Measurements from ENCODE around the gene ZIC4. TPM values are rescaled to one million over a fixed set of nuclear protein-coding genes. Genes with fewer than 3 reads are reported as not detected.

ZIC4 gene
- total and polyA plus RNA-seq, 3 experiments from 2014 or later: not detected

DNA sequence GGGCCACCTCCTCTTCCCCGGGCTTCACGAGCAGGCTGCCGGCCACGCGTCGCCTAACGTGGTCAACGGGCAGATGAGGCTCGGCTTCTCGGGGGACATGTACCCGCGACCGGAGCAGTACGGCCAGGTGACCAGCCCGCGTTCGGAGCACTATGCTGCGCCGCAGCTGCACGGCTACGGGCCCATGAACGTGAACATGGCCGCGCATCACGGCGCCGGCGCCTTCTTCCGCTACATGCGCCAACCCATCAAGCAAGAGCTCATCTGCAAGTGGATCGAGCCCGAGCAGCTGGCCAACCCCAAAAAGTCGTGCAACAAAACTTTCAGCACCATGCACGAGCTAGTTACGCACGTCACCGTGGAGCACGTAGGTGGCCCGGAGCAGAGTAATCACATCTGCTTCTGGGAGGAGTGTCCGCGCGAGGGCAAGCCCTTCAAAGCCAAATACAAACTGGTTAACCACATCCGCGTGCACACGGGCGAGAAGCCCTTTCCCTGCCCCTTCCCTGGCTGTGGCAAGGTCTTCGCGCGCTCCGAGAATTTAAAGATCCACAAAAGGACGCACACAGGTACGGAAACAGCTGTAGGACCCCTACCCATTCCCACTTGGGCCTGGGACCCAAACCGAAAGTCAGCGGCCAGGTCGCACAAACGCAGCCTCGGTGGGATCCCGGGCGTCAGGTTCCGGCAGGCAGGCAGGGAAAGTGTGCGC, 4.3 kb upstream of the ZIC4 start:
- Mint-ChIP-seq H3K4me1 (peaks cover 26 to 35% (median 33%) of the 10 kb centered on the region in 3 donors), H3K36me3 (peaks cover 0 to 8% (median 1%) of the 10 kb centered on the region in 3 donors), H3K27me3 (peaks cover 71 to 80% of the 10 kb centered on the region in 2 donors), H3K9me3 (peaks cover 12 to 52% (median 35%) of the 10 kb centered on the region in 5 donors), H3K4me3 (peak overlapping the region in 6 of 7 donors; percentile 3 to 73 (median 50)), H3K27ac (no peak overlapping the region)
- H3K9me3 ChIP-seq (ENCODE audit: low read length): no peaks in the 10 kb centered on the region
- H3K27me3 ChIP-seq (ENCODE audit: insufficient read depth, low read length, poor library complexity, severe bottlenecking): peaks cover 42% of the 10 kb centered on the region
- CTCF ChIA-PET: no interaction called here
- no peak overlapping the region for H3K27ac ChIP-seq (ENCODE audit: low read depth, low read length)
- DNase-seq: no peak
- POLR2A ChIA-PET: no interaction called here
- no peaks in the 10 kb centered on the region for H3K36me3 ChIP-seq (ENCODE audit: insufficient read depth, low read length)
- no peaks in the 10 kb centered on the region for H3K4me1 ChIP-seq (ENCODE audit: insufficient read depth, low read length)
- H3K4me3 ChIP-seq (ENCODE audit: low read length): peak overlapping the region; percentile 26

DNA sequence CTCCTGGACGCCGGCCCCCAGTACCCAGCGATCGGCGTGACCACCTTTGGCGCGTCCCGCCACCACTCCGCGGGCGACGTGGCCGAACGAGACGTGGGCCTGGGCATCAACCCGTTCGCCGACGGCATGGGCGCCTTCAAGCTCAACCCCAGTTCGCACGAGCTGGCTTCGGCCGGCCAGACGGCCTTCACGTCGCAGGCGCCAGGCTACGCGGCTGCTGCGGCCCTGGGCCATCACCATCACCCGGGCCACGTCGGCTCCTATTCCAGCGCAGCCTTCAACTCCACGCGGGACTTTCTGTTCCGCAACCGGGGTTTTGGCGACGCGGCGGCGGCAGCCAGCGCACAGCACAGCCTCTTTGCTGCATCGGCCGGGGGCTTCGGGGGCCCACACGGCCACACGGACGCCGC, 3.8 kb upstream of the ZIC4 start:
- H3K36me3 Mint-ChIP-seq: peaks cover 0 to 8% (median 1%) of the 10 kb centered on the region in 3 donors
- H3K9me3 Mint-ChIP-seq: peaks cover 12 to 51% (median 35%) of the 10 kb centered on the region in 5 donors
- no peak overlapping the region for H3K27ac Mint-ChIP-seq
- no peak overlapping the region for H3K4me3 ChIP-seq (ENCODE audit: low read length)
- H3K4me3 Mint-ChIP-seq: no peak overlapping the region
- POLR2A ChIA-PET: no interaction called here
- H3K27me3 ChIP-seq (ENCODE audit: insufficient read depth, low read length, poor library complexity, severe bottlenecking): peaks cover 45% of the 10 kb centered on the region
- H3K9me3 ChIP-seq (ENCODE audit: low read length): no peaks in the 10 kb centered on the region
- no peaks in the 10 kb centered on the region for H3K36me3 ChIP-seq (ENCODE audit: insufficient read depth, low read length)
- peaks cover 76 to 80% of the 10 kb centered on the region in 2 donors for H3K27me3 Mint-ChIP-seq
- CTCF ChIA-PET: no interaction called here
- no peak overlapping the region for H3K27ac ChIP-seq (ENCODE audit: low read depth, low read length)
- H3K4me1 Mint-ChIP-seq: peaks cover 26 to 35% (median 33%) of the 10 kb centered on the region in 3 donors
- DNase-seq: no peak
- H3K4me1 ChIP-seq (ENCODE audit: insufficient read depth, low read length): no peaks in the 10 kb centered on the region

DNA sequence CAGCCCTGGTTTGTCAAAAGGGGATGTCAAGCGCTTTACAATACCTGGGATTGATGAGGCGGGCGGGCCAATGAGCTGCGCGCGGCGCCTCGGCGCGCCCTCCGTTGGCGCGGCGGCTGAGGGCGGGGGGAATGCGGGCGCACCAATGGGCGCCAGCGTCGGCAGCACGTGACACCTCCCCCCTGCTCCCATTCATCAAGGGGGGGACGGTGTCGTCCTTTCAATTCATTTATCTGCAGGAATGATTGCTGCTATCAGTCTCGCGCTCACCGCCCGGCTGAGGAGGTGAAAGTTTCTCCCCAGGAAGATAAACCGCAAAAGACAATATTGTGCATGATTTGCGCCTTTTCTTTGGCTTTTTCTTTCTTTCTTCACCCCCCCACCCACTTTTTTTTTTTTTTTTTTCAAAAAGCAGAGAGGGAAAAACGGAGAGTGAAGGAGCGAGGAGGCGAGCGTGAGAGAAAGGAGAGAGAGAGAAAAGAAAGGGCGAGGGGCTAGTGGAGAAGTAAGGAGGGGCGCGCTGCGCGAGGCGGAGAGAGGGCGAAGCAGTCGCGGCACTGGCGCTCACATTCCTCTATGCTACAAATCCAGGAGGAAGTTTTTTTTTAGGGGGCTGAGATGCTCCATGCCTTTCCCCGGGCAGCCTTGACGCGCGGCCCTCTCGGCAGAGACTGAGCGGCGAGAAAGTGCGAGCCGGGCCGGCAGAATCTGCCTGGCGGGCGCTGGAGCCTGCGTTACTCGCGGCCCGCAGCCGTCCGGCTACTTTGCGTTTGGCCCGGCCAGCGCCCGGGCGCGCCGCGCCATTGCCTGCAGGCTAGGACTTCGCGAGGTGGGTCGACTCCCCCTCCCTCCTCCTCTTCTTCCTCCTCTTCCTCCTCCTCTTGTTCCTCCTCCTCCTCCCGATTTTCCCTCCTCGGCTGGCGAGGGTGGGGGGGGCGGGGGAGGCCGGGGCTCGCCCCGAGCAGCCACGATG, 3.1 kb upstream of the ZIC4 start, which contains the start of gene ZIC1:
Gene ZIC1 (plus strand): TSS at position 223 of the 973 bp plus-strand sequence. CDS start 748 bp downstream, at position 971.
- H3K36me3 ChIP-seq (ENCODE audit: insufficient read depth, low read length): no peaks in the 10 kb centered on the region
- H3K4me1 ChIP-seq (ENCODE audit: insufficient read depth, low read length): no peaks in the 10 kb centered on the region
- ChIA-PET CTCF (no interaction called here), POLR2A (no interaction called here)
- peaks cover 48% of the 10 kb centered on the region for H3K27me3 ChIP-seq (ENCODE audit: insufficient read depth, low read length, poor library complexity, severe bottlenecking)
- peak within 1 kb of the TSS in 5 of 7 donors; percentile 31 to 63 (median 44) for H3K4me3 Mint-ChIP-seq
- H3K27ac ChIP-seq (ENCODE audit: low read depth, low read length): no peak within 1 kb of the TSS
- peaks cover 12 to 44% (median 35%) of the 10 kb centered on the region in 5 donors for H3K9me3 Mint-ChIP-seq
- peaks cover 25 to 34% (median 31%) of the 10 kb centered on the region in 3 donors for H3K4me1 Mint-ChIP-seq
- no peak for DNase-seq
- H3K9me3 ChIP-seq (ENCODE audit: low read length): no peaks in the 10 kb centered on the region
- H3K27ac Mint-ChIP-seq: peak within 1 kb of the TSS in 1 of 8 donors; percentile 31
- no peak within 1 kb of the TSS for H3K4me3 ChIP-seq (ENCODE audit: low read length)
- peaks cover 79% of the 10 kb centered on the region in 2 donors for H3K27me3 Mint-ChIP-seq
- H3K36me3 Mint-ChIP-seq: peaks cover 0 to 8% (median 1%) of the 10 kb centered on the region in 3 donors

DNA sequence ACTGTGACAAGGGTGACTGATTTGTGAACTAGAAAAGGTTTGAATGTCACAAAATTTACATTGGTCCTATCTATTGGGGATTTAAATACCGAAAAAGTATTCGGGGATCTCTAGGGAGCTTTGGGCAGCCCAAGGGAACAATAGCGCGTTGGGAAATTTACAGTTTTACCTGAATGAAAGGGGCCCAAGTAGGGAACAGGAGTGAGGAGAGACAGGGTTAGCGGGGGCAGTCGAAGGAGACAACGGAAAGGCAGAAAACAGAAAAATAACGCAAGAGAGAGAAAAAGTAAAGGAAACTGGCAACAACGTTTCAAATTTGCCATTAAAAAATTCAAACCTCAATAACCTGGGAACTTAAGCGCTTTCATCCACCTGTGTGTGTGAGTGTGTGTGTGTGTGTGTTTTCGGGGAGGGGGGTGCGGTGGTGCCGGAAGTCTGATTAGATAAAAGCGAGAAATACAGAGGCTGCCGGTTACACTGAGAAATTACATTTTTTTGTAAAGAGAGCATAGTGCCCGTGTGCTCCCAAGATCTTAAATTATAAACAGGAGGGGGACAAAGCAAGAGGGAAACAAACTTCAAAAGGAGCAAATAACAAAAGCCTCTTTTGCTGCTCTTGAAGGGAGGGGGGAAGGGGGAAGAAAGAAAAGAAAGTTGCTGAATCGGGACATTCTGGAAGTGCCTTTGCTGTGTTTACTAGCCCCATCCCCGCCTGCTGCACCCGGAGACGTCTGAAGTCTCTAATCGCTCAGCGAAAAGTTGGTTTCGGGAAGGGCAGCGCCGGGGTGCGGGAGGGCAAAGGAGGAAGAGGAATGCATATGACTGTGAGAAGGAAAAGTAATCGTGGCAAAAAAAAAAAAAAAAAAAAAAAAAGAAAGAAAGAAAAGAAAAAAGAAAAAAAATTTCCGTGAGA, 2.1 kb upstream of the ZIC4 start:
- H3K27ac Mint-ChIP-seq: peak overlapping the region in 1 of 8 donors; percentile 31
- Histone ChIP-seq H3K9me3 (ENCODE audit: low read length) (no peaks in the 10 kb centered on the region), H3K27me3 (ENCODE audit: insufficient read depth, low read length, poor library complexity, severe bottlenecking) (peaks cover 46% of the 10 kb centered on the region), H3K4me1 (ENCODE audit: insufficient read depth, low read length) (no peaks in the 10 kb centered on the region), H3K27ac (ENCODE audit: low read depth, low read length) (no peak overlapping the region), H3K4me3 (ENCODE audit: low read length) (no peak overlapping the region), H3K36me3 (ENCODE audit: insufficient read depth, low read length) (no peaks in the 10 kb centered on the region)
- no peak for DNase-seq
- H3K9me3 Mint-ChIP-seq: peaks cover 12 to 42% (median 32%) of the 10 kb centered on the region in 5 donors
- peaks cover 0 to 7% (median 1%) of the 10 kb centered on the region in 3 donors for H3K36me3 Mint-ChIP-seq
- ChIA-PET POLR2A (no interaction called here), CTCF (no interaction called here)
- peaks cover 80% of the 10 kb centered on the region in 2 donors for H3K27me3 Mint-ChIP-seq
- H3K4me3 Mint-ChIP-seq: peak overlapping the region in 5 of 7 donors; percentile 22 to 63 (median 36)
- peaks cover 20 to 26% (median 23%) of the 10 kb centered on the region in 3 donors for H3K4me1 Mint-ChIP-seq

DNA sequence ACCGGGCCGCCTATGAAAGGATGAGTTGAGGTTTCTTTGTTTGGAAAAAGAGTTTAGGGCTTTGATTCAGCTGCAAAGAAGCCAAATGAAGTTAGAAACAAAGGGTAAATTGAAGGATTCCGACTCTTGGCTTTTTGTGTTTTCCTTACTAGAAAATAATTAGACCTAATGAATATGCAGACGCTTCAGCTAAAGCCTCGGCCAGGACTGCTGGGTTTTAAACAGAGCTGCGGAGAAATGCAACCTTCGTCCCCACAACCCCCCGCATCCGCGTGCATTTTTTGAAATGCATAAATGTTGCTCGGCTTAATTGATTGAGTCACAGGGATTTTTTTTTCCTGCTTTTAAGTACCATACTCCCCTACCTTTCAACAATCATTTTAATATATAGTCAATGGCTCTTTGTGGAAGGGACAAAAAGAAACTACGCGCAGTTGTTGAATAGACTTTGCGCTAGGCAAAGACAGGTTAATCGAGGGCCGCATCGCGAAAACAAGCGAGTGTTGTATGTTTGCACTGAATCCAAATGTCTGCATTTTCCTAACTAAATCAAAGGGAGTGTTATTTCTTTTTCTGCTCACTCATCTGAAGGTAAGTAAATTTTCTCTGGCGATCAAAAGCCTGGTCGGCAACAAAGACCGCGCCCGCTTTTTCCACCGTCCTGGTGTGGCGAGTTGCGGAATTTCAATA, 1.3 kb upstream of the ZIC4 start:
- no peak for DNase-seq
- CTCF ChIA-PET: no interaction called here

DNA sequence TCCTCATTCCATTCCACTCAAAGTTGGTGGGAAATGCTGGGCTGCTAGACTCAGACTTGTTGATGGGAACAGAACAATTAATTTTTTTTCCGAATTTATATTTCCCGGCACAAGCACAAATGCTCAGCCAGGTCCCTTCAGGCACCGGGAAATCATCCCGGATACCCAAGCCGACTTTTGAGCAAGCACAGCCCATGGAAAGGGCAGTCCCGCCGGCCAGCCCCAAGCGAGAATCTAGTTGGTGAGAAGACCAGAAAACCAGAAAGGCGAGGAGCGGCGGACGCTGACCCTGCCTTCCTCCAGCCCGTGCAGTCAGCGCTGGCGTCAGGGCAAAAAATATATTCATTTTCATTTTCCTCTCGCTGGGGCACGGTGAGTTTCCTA, 763 bp upstream of the ZIC4 start:
- Mint-ChIP-seq H3K36me3 (peaks cover 0 to 4% (median 1%) of the 10 kb centered on the region in 3 donors), H3K4me3 (peak overlapping the region in 1 of 7 donors; percentile 24), H3K27ac (no peak overlapping the region), H3K27me3 (peaks cover 76 to 82% of the 10 kb centered on the region in 2 donors), H3K9me3 (peaks cover 12 to 40% (median 31%) of the 10 kb centered on the region in 5 donors), H3K4me1 (peaks cover 15 to 18% (median 16%) of the 10 kb centered on the region in 3 donors)
- Histone ChIP-seq H3K9me3 (ENCODE audit: low read length) (no peaks in the 10 kb centered on the region), H3K4me3 (ENCODE audit: low read length) (no peak overlapping the region), H3K4me1 (ENCODE audit: insufficient read depth, low read length) (no peaks in the 10 kb centered on the region), H3K27me3 (ENCODE audit: insufficient read depth, low read length, poor library complexity, severe bottlenecking) (peaks cover 36% of the 10 kb centered on the region), H3K36me3 (ENCODE audit: insufficient read depth, low read length) (no peaks in the 10 kb centered on the region), H3K27ac (ENCODE audit: low read depth, low read length) (no peak overlapping the region)
- DNase-seq: no peak
- ChIA-PET CTCF (no interaction called here), POLR2A (no interaction called here)

More for the DNA sequence above, 1.3 kb upstream of the ZIC4 start:
- Mint-ChIP-seq H3K9me3 (peaks cover 12 to 40% (median 31%) of the 10 kb centered on the region in 5 donors), H3K27ac (no peak overlapping the region), H3K27me3 (peaks cover 78 to 81% of the 10 kb centered on the region in 2 donors), H3K4me1 (peaks cover 17 to 20% (median 18%) of the 10 kb centered on the region in 3 donors), H3K36me3 (peaks cover 0 to 4% (median 1%) of the 10 kb centered on the region in 3 donors), H3K4me3 (no peak overlapping the region)
- Histone ChIP-seq H3K4me1 (ENCODE audit: insufficient read depth, low read length) (no peaks in the 10 kb centered on the region), H3K36me3 (ENCODE audit: insufficient read depth, low read length) (no peaks in the 10 kb centered on the region), H3K27me3 (ENCODE audit: insufficient read depth, low read length, poor library complexity, severe bottlenecking) (peaks cover 42% of the 10 kb centered on the region), H3K9me3 (ENCODE audit: low read length) (no peaks in the 10 kb centered on the region), H3K4me3 (ENCODE audit: low read length) (no peak overlapping the region), H3K27ac (ENCODE audit: low read depth, low read length) (no peak overlapping the region)
- POLR2A ChIA-PET: no interaction called here
